GM21528 (cell line): Measurements from ENCODE around the gene UBE2O.

ENCODE experiments used
- ATAC-seq: cut with Tn5 transposase; IDR thresholded peaks from one replicate; pipeline ENCODE4 v1.9.1; 2021; ENCODE audit warnings: mild to moderate bottlenecking, moderate library complexity; ENCODE audit not compliant: unreplicated experiment, low FRiP score

Gene UBE2O

DNA sequence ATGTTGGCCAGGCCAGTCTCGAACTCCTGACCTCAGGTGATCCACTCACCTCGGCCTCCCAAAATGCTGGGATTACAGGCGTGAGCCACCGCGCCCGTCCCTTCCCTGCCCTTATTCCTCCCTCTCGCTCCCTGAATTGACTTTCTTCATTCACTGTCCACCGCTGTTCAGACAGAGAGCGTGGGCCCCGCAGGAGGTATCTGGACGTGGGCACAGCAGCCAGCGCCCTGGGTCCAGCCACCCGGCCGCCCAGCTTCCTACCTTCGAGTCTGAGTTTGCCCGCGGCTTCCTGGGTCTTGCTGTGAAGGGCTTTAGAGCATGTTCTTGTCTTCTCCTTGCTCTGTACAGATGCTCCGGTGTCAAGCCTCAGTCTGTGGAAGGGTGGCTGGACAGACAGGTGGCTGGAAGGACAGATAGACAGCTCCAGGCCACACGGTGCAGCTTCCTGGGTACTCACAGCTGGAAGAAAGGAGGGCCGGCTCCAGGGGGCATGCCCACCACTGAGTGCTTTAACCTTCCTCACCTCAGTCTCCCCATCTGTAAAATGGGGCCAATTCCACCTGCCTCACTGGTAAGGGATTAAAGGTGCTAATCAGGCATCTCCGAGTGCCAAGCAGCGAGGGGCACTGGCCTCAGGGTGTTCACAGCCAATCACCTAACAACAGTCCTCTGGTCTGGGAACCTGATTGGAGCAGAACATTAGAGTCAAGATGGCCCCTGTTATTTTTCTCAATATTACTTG lies 34.7 kb upstream of the UBE2O start:
- ATAC-seq, result no peak

DNA sequence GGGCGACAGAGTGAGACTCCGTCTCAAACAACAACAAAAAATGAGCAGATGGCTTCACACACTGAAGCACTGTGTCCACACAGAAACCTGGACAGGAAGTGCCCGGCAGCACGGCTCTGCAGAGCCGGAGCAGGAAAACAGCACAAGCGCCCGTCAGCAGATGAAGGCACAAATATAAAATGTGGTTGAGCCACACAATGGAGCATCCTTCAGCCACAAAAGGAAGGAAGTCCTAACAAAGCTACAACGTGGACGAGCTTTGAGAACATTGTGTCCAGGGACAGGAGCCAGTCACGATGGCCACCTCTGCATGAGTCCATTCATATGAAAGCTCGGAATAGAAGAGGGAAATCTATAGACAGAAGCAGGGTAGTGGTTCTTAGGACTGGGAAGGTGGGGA lies 32.6 kb upstream of the UBE2O start:
- ATAC-seq, result no peak

DNA sequence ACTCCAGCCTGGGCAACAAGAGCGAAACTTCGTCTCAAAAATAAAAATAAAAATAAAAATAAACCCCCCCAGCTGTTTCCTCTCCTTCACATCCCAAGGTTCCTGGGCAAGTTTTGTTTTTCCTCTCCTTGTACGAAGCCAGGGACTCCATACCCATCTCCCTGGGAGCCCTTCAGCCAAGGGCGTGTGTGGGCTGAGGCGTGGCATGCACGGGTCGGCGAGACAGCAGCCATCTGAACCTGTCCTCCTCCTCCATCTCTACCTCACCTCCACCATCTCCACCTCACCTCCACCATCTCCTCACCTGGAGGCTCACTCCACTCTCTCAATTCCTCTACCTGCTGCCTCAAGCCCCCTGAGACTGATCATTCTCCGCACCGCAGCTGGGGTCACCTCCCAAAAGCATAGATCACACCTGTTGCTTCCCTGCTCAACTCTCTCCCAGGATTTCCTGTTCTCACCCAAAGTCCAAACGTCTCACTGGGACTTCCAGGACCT lies 31.3 kb upstream of the UBE2O start:
- ATAC-seq, result no peak

DNA sequence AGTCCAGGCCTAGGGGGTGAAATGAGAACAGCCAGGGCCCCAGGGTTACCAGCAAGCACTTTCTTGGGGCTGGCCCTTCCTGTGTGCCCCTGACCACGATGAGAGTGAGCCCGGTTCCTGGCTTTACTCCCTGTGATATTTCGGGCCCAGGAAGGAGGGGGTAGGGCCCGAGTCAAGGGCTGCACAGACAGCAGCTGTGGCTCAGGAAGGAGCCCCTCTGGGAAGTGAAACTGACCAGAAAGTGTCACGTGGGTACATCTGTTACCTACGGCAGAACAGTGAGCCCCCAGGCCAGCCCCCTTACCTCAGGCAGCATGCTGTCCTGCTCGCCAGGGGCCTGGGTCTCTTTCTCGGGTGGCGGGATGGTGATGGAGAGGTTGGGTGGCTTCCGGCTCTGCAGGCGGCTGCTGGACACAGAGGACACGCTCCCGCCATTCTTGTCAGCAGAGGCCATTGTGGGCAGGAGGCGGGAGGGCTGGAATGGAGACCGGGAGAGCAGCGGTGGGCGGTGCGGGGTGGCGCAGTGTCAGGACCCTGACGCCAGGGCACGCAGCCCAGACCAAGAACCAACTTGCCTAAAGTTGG lies 28.2 kb upstream of the UBE2O start:
- peak; percentile 64 for ATAC-seq

DNA sequence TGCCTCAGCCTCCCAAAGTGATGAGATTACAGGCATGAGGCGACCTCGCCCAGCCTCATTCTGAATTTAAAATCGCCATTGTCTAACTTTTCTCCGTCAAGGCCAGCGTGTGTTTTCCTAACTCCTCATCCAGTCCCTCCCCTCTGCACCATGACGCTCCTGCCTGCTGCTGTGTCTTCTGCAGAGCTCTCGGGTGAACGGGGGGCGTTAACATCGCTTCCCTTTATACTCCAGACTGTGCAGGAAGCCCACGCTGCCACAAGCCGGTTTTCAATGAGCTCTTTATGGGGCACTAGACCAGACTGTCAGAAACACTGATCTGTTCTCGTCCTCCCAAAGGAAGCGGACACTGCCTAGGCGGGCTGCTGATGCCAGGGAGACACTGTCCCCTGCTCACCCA lies 27.7 kb upstream of the UBE2O start:
- no peak for ATAC-seq

DNA sequence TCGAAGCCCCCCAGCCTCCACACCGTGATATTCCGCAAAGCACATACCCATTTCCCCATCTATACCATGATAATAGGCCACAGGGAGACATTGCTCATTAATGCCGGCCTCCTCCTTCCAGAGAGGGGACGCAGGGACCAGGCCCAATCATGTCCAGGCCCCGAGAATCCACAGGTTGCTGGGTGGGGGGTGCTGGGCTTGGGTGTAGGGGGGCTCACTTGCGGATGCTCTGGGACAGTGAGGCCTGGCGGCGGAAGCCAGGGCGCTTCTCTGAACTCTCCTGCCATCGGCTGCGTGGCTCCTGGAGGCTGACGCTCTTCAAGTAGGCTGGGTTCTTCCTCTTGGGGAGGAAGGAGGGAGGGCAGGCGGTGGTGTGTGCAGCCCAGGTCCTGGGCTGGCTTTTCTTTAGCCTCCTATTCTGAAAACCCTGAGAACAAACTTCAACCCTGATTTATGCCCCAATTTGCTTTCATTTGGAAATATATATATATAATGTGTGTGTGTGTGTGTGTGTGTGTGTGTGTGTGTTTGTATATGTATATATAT lies 26.6 kb upstream of the UBE2O start:
- no peak for ATAC-seq

DNA sequence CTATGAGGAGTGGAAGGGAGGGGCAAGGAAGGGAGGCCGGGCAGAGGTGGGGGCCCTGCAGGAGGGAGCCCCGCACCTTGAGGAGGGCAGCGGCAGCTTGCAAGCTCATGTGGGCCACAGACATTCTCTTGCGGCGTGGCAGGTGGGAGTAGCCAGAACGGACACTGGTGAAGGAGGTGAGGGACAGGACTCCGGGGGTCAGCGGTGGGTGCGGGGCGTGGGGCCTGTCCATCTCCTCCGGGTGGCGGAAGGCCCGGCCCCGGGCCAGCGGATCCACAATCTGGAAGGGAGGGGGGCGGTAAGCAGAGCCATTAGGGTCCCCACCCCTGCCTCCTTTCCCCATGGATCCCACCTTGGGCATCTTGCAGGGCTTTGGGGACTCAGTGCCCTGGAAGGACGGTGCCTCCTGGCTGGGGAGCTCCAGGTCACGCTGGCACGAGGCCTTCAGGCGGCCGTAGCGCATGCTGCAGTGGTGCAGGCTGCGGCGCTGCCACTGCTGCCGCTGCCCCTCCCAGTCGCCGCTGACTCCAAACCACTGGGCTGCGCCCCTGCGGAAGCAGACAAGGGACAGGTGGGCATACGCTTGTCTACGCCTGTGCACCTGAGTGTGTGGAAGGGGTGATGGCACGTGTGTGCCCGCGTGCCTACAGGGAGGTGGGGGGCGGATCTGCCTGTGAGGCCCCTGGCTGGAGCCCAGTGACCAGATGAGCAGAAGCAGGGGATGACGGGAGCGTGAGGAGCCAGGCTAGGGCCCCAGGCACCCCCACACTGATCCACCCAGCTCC lies 26.0 kb upstream of the UBE2O start:
- ATAC-seq, result no peak

DNA sequence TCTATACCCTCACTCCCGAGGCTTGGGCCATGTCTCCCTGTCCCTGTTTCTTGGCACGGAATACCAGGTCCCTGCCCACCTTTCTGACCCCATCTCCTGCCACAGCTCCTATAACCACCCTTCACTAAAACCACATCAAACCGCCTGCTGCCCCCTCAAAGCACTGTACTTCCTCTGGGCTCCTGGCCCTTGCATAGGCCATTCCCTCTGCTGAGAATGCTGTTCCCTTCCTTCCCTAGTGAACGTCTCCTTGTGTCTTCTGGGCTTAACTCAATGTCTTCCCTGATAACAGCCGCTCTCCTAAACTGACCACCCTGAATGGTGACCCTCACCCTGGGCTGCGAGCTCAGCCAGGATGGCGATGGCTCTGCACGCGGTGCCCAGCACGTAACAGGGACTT lies 25.1 kb upstream of the UBE2O start:
- ATAC-seq, result no peak

DNA sequence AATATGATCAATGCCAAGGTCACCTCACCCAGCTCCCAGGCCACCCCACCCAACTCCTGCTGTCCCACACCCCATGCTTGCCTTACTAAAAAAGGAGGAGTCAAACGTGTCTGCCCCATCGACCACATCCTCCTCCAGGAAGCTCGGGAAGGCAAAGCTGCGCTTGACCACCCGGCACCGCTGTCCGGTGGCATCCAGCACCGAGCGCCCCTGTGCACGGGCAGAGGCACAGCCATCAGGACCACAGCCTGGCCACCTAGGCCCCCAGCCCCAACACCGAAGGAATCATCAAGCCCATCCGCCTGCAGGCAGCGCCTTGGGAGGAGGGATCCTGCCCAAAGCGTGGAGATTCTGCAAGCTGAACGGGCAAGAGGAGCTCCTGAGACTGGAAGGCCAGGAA lies 24.6 kb upstream of the UBE2O start:
- ATAC-seq, result no peak

DNA sequence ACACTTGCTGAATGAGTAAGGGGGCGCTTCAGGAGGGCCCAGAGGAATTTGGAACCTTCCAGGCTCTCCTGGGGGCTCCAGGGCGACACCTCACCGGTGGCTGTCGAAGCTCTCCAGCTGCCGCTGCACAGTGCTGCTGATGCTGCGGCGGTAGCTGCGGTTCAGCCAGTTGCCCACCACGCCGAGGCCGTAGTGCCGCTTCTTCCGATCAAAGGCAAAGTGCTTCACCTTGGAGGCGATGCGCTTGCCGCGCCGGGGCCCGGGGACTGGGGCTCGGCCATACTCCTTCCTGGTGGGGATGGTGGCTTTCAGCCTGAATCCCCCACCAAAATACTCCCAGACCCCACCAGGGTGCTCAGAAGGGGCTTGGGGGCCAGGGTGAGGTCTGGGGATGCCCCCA lies 23.8 kb upstream of the UBE2O start:
- ATAC-seq, result no peak

DNA sequence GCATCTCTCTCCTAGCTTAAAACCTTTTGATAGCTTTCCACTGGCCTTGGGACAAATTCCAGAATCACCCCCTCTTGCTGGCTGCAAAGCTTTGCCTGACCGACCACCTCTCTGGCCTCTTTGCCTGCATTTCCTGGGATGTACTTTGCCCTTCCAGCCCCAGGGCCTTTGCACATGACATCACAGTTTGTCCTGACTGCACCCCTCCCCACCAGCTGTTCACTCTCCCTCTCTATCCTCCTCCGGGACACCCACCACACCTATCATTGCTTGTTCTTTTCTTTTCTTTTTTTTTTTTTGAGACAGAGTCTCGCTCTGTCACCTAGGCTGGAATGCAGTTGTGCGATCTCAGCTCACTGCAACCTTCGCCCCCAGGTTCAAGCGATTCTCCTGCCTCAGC lies 22.4 kb upstream of the UBE2O start:
- ATAC-seq, result no peak

DNA sequence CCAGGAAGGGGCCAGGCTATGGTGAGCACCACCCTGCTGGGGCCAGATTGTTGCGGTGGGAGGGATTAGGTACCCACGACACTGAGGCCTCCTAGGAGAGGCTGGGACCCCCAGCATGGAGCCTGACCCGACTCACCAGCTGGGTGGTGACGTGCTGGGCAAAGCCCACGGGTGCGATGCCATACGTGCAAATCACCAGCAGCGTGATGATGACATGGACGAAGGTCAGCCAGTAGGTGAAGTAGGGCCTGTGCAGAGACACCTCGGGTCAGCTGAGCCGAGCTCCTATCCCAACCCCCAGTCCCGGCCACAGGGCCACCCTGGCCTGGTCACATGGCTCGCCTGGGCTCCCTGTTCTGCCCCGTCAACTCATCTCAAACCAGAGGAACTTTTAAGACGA lies 21.9 kb upstream of the UBE2O start:
- no peak for ATAC-seq

DNA sequence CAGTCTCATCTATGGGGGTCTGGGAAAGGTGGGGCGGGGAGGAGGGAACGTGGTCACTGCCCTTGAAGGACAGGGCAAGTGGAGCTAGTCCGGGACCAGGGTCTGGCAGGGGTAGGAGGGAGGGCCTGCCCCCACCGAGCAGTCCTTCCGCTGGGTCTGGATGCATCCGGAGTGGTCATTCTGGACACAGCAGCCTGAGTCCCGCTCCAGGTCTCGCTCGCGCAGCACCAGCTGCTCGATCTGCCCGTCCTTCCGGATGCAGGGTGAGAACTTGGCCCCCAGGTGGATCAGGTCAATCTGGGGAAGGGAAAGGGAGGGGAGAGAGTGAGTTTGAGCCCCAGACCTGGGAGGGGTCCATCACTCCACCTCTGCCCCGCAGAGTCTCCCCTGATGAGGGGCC lies 21.3 kb upstream of the UBE2O start:
- no peak for ATAC-seq

DNA sequence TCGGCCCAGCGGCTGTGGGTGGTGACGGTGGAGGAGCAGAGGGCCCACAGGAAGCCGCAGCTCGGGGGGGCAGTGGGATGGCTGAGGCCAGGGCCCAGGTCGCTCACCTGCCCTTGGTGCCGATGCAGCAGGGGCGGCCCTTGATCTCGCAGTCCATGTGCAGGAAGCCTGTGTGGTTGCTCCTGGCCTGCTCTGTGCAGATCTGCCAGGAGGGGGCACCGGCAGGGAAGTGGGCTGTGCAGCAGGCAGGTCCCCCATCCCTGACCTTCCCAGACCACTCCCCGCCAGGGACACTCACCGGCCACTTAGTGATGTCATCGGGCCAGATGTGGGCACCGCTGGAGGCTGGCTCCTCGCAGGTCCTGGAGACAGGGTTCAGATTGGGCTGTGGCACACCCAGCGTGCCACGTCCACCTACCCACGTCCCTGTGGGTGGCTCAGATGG lies 20.6 kb upstream of the UBE2O start:
- ATAC-seq, result no peak

DNA sequence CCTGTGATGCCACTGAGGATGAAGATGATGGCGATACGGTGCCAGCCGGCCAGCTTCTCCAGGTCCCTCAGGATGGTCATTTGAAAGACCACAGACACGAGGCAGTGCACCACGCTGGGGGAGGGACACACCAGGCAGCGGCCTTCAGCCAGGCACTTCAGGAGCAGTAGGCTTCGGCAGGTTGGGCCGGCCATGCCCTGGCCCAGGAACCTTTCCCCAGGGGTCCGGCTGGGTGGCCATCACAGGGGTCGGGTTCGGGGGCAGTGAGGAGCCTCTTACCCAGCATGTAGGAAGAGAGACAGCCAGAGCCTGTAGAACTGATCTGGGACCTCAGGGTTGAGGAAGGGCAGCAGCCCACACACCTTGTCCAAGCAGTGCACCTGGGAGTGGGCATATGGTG lies 19.8 kb upstream of the UBE2O start:
- ATAC-seq, result no peak

DNA sequence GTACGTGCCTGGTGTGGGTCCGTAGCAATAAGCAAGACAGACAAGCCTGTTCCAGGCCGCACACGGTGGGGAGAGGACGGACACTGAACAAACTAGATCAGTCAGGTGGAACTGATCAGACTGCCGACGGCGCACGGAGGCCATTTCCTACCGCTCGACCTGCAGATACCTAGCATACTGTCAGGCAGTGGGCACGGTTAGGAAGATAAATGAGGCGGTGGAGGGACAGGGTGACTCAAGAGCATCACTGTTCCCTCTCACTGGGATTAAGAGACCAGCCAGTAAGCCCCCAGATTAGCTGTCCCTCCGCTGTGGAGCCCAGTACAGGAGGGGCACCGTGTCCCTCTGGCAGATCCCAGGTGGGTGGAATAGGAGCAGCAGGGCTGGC lies 19.3 kb upstream of the UBE2O start:
- no peak for ATAC-seq

DNA sequence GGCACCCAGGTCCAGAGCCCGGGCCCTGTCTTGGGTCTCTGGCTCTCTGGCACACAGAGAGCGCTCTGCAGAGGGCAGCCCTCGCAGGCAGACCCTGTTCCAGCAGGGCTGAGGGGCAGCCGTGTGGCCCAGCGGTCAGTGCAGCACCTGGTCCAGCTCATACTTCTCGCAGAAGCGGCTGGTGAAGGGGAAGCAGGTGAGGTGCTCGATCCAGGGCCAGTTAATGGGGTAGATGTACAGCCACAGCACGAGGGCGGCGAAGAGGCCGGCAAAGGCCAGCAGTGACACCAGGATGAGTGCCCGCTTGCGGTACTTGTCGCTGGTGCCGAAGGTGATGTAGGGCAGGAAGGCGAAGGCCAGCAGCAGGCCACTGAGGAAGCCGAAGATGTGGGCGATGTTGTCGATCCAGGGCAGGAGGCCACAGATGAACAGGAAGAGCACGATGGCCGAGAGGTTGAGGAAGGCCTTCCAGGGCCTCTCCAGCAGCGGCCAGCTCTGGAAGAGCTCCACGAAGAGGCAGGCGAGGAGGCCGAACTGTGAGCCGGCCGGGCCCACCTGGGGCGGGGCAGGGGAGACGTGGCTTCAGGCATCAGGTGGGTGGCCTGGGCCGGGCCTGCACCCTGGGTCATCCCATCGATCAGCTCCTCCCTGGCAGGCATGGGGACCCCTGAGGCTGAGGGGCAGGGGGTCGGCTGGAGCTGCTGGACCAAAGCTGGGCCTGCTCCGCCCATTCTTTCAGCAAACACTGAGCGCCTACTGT lies 18.7 kb upstream of the UBE2O start:
- no peak for ATAC-seq

DNA sequence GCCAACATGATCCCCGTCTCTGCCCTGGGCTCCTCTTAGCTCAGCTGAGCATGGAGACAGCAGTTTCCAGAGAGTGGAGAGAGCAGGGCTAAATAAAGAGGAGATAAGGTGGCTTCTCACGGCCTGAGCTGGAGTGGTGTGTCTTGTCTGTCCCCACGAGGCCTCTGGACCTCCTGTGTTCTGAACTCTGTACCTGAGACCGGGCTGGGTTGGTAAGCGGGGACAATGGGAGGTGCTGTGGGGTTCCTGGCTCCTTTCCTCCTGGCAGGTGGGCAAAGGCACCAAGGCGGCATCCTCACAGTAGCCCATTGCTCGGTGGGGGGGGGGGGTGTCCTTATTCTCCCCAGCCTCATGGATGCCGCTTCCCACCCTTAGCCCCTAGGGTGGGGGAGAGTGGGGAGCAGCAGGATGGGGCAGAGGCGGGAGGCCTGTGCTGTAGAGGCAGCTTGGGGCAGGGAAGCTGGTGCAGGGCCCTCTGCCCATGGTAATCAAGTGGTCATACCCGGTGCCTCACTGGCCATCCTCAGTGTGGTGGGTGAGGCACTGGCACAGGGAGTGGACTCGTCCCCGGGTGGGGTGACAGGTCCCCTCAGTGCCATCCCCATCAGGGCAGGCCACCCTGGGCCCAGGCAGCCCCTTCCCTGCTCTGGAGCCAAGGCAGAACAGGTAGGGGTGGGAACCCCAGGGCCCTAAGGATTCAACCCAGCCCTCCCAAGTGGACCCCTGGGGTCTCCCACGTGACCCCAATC lies 17.2 kb upstream of the UBE2O start:
- no peak for ATAC-seq

DNA sequence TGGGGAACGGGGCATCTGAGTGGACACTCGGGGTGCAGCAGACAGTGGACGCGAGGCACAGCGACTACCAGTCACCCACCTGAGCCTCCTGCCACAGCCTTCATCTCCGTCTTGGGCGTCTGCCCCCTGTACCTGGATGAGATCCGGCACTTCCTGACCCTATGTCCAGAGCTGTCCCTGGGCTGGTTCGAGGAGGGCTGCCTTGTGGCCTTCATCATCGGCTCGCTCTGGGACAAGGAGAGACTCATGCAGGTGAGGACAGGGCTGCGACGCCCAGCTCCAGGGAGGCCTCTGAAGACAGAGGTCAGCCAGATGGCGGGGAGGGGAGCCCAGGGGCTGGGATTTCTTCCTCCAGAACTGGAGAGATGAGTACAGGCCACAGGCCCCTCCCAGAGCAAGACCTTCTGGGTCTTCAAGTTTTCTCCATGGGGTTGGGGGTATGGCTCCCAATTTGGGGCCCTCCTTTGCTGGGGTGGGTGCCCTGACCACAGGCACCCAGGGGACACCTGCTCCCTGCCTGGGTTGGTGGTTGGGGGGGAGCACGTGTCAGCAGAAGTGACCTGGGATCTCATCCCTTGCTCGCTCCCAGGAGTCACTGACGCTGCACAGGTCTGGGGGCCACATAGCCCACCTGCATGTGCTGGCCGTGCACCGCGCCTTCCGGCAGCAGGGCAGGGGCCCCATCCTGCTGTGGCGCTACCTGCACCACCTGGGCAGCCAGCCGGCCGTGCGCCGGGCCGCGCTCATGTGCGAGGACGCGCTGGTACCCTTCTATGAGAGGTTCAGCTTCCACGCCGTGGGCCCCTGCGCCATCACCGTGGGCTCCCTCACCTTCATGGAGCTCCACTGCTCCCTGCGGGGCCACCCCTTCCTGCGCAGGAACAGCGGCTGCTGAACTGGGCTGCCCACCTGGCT lies 16.4 kb upstream of the UBE2O start:
- ATAC-seq, result no peak
